ELF-1 (cell line): ENCODE data around the gene CCM2.

Experiments used
- DNase-seq: peaks from one replicate; pipeline ENCODE4 v3.0.0-alpha.2; 2016; ENCODE audit warnings: low read depth, low spot score

CCM2 gene

DNA sequence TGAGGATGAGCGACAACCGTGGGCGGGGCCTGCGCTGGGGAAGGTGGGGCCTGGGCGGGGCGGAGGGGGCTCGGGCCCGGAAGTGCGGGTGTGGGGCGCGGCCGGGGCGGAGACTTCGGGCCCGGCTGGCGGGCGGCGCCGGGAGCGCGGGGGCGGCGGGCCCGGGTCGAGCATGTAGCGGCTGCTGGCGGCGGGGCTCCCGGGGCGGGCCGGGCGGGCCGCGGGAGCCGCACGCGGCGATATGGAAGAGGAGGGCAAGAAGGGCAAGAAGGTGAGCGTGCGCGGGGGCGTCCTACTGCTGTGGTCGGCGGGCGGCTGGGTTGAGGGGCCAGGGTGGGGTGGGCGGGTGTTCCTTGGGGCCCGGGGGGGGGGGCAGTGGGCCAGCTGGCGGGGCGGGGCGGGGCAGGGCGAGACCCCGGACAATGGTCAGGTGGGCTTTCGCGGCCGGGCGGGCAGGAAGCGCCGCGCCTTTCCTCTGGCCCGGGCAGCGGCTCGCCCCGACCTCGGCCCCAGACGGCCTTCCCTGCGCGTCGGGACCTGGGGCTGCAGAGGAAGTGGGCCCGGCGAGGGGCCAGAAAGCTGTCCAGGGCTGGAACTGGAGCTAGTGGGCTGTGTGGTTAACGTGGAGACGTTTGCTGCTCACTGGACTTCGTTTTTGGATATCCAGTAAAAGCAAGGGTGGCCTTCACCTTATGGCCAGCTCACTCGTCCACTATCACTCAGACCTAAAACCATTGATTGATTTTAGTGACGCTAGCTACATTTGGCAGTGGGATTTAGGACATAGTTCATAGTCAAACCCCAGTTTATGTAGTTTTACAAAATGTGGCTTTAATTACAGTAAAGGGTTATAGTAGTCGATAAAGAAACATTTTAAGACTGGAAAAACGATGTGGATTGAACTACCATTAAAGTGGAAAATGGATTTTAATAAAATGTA, at the start of gene CCM2:
Gene CCM2, plus strand, starts transcription at position 109 of the 940 bp plus-strand sequence. Its CDS starts 133 bp downstream, at position 242.
- peak; percentile 53 for DNase-seq

DNA sequence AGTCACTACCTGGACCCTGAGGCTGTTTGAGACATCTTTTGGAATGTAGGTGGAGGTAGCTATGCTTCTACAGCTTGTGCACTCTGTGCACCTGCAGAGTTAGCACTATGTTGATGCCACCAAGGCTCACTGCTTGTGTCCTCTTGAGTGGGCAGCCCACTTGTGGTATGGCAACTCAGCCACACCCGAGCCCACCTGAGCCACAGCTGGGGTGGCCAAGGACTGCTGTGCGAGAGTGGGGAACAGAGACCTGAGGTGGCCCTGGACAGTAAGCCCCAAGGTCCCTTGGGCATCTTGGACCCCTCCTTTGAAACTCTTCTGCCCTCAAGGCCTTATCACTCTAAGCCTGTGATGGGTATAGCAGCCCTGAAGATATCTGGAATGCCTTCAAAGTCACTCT, 46.8 kb upstream of the CCM2 start:
- DNase-seq: no peak

- DNase-seq: no peak
These were observed 44.3 kb upstream of the CCM2 start for GRCh38 chr7:44955733-44956132.

GRCh38 chr7:44956157-44956766, 43.7 kb upstream of the CCM2 start:
- no peak for DNase-seq

- no peak for DNase-seq
These were observed 41.2 kb upstream of the CCM2 start for GRCh38 chr7:44958645-44959344.

- DNase-seq: no peak
These were observed 40.5 kb upstream of the CCM2 start for GRCh38 chr7:44959433-44959951.

- DNase-seq: no peak
These were observed 39.9 kb upstream of the CCM2 start for GRCh38 chr7:44960011-44960580.

GRCh38 chr7:44961844-44962482, 38.0 kb upstream of the CCM2 start:
- no peak for DNase-seq

DNA sequence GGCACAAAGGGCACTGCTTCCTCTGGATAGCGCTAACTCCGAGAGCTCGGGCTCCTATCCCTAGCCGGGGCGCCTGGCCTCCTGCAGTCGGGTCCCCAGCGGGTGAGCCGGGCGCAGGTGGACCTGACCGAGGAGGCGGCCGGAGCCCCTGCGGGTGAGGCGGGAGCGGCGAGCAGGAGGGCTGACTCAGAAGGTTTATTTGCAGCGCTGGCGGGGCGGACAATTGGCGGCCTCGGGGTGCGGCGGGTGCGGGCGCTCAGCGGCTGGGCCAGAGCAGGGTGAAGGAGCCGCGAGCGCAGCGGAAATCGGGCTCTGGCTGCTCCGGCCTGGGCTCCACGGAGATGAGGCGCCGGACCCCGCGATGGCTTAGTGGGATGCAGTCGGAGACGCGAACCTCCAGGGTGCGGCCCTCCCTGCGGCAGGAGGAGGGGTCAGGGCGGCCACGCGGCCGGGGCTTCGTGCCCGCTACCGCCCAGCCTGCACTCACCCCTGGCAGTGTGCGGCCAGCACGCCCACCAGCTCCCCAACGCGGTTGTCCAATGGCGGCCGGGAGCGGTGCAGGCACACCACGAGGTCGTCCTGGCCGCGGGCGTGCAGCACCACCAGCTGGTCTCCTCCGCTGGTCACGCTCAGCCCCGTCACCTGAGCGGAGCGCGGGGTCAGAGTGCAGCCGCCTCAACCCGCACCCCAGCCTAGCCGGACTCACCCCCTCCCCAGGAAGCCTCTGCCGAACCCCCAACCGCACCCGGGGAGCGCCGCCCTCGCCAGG, 37.3 kb upstream of the CCM2 start:
- DNase-seq: peak; percentile 61

DNA sequence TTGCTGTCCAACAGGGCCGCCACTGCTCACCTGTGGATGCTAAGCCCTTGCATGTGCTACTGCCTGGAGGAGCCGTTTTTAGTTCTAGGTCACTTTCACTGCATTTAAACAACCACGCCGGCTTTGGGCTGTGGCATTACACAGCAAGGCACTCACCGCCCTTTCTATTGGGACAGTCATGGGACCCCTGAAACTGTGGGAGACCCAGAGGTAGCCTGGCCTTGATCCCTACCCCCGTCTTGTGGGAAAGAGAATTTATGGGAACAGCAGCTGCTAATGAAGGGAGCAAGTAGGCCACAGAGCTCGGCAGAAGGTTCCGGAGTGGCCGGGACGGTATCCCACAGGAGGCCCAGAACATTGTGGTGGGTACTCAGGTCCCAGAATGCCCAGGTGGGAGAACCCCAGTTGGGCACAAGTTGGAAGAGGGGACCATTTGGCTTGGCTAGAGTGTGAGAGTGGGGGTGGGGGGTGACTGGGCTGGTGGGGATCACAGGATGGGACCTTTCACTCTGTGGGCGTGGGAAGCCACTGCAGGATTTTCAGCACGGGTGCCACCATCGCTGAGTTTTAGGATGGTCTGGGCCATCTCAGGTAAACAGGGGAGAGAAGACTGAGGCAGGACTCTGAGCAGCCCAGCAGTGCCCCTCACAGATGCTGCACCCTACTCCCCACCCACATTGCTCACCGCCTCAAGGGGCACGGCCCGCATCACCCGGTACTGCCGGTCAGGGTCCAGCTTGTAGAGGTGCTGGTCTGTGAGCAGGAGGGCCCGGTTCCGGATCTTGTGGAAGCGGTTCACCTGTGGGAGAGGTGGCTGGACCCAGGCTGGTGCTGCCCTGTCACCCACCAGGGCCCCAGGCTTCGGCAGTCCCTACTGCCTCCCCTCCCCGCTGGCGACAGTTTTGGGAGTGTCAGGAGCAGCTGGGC, 36.4 kb upstream of the CCM2 start:
- no peak for DNase-seq

DNA sequence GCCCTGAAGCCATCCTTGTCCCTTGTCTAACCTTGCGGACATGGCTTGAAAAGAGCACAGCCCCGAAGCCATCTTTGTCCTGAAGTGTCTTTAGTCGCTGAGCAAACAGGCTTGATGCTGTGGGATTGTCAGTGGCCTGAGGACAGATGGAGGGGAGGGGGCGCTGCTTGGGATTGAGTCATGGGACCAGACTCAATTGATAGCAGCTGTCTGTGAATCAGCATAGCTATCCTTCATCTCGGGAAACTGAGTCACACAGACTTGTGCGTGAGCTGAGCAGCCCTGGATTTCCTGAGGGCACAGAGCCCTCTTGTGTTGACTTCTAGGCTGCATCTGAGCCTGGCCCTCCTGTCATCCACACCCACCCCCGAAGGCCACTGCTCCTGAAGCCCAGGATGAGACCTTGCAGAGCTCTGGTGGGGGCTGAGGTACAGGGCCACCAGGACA, 35.6 kb upstream of the CCM2 start:
- peak; percentile 59 for DNase-seq

DNA sequence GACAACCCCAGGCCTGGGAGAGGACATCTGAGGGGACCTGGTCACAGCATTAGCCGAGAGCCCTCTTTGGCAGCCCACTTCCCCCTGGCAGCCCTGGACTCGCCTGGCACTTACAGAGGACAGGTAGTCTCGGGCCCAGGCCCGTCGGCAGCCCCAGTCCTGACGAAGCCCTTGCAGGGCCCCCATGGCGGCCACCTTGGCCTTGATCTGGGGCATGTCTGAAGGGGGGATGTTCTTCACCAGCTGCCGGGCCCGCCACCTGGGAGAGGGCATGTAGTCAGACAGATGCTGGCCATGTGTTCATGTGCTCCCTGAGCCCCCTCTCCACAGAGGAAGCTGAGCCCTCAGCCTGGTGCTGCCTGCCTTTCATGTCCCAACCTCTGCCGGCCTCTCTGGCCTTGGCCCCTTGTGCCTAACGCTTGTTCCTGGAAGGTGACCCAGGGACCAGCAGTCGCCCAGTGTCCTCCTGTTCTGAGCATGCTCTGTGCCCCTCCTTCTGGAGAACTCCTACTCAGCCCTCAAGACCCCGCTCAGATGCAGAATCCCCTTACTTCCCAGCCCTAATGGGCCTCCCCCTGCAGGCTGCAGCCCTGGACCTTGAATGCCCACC, 35.1 kb upstream of the CCM2 start:
- no peak for DNase-seq

GRCh38 chr7:44965441-44965903, 34.5 kb upstream of the CCM2 start:
- no peak for DNase-seq

GRCh38 chr7:44965937-44966730, 33.9 kb upstream of the CCM2 start:
- DNase-seq: no peak

- DNase-seq: no peak
These were observed 33.1 kb upstream of the CCM2 start for GRCh38 chr7:44966731-44967538.

GRCh38 chr7:44967571-44968446, 32.2 kb upstream of the CCM2 start:
- DNase-seq: peak; percentile 66
